GM12878 (cell line): Measurements from ENCODE around the gene TAF1L.

Source experiments
- POLR2AphosphoS5 ChIP-seq: IDR thresholded peaks from 2 replicates; pipeline ENCODE4 v1.6.1; 2011; ENCODE audit warnings: mild to moderate bottlenecking, low read length, inconsistent platforms
- TBL1XR1 ChIP-seq: IDR thresholded peaks from 2 replicates; pipeline ENCODE4 v1.6.1; 2012; ENCODE audit warnings: low read depth, low read length, improper control_type of control experiment

GRCh38 chr9:32603914-32604852 lies 31.3 kb downstream of the TAF1L start:
- TF ChIP-seq POLR2AphosphoS5: no peak
- no peak for TF ChIP-seq TBL1XR1
